ENCODE results near the gene RIPOR2.
"Not testable (repeated sequence)": the region's sequence is repeated elsewhere in the genome, so short reads cannot be mapped to it uniquely, and the experiment has no call there.

Gene RIPOR2

DNA sequence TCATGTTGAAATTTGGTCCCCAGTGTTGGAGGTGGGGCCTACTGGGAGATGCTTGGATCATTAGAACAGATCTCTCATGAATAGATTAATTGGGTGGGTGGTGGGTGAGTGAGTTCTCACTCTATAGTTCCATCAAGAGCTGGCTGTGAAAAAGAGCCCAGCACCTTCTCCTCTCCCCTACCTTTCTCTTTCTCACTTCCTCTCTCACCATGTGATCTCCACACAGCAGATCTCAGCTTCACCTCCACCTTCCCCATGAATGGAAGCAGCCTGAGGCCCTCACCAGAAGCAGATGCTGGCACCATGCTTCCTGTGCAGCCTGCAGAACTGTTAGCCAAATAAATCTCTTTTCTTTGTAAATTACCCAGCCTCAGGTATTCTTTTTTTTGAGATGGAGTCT lies 173.9 kb downstream of the RIPOR2 start:
- Mint-ChIP-seq H3K9me3 (no peaks in the 10 kb centered on the region), H3K4me1 (no peaks in the 10 kb centered on the region), H3K27ac (no peak overlapping the region), H3K36me3 (ENCODE audit: low read depth) (no peaks in the 10 kb centered on the region), H3K27me3 (ENCODE audit: low read depth, poor library complexity) (peaks cover 4% of the 10 kb centered on the region), H3K4me3 (no peak overlapping the region)
- DNase-seq = no peak
- TF ChIP-seq, protein P1, sequence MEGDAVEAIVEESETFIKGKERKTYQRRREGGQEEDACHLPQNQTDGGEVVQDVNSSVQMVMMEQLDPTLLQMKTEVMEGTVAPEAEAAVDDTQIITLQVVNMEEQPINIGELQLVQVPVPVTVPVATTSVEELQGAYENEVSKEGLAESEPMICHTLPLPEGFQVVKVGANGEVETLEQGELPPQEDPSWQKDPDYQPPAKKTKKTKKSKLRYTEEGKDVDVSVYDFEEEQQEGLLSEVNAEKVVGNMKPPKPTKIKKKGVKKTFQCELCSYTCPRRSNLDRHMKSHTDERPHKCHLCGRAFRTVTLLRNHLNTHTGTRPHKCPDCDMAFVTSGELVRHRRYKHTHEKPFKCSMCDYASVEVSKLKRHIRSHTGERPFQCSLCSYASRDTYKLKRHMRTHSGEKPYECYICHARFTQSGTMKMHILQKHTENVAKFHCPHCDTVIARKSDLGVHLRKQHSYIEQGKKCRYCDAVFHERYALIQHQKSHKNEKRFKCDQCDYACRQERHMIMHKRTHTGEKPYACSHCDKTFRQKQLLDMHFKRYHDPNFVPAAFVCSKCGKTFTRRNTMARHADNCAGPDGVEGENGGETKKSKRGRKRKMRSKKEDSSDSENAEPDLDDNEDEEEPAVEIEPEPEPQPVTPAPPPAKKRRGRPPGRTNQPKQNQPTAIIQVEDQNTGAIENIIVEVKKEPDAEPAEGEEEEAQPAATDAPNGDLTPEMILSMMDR (IDR thresholded peaks at IDR 0.05) = no peak

DNA sequence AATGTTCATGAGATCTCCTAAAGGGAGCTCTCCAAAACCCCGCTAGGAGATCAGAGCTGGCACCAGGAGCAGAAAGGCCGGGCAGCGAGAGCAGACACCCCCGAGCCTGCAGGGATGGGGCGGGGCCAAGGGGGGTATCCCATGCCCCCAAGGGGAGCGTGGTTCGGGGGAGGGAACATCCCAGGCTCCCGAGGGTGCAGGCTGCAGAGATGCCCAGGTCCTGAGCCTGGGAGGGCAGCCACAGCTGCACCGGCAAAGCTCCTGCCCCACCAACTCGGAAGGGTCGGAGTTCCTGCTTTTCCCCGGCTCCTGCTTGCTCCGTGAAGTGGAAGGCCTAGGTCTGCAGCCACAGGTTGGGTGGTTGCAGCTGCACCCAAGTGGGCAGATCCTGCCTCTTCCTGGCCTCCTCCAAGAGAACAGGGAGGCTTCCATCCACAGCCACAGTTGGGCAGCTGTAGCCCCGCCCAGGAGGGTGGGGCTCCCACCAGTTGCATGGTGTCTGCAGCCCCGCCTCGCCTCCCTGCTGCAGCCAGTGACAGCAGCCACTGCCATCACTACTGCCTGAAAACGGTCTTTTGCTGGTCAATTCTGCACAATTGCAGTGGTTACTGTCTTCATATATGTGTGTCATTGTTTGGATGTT lies 174.4 kb downstream of the RIPOR2 start:
- no peaks in the 10 kb centered on the region for H3K4me1 Mint-ChIP-seq
- no peaks in the 10 kb centered on the region for H3K36me3 Mint-ChIP-seq (ENCODE audit: low read depth)
- TF ChIP-seq, protein P1 (IDR thresholded peaks at IDR 0.05) = no peak
- H3K9me3 Mint-ChIP-seq = no peaks in the 10 kb centered on the region
- DNase-seq = peak; percentile 15
- peaks cover 4% of the 10 kb centered on the region for H3K27me3 Mint-ChIP-seq (ENCODE audit: low read depth, poor library complexity)
- no peak overlapping the region for H3K4me3 Mint-ChIP-seq
- no peak overlapping the region for H3K27ac Mint-ChIP-seq

DNA sequence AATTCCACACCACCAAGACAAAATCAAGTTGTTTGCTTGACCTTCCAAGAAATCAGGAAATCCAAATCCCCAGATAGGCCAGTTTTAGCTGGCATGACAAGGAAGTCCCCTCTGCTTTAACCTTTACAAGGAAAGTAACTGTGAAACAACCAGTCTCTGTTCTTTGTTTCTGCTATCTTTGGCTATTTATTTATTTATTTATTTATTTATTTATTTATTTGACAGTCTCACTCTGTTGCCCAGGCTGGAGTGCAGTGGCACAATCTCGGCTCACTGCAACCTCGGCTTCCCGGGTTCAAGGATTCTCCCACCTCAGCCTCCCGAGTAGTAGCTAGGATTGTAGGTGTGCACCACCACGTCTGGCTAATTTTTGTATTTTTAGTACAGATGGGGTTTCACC lies 175.6 kb downstream of the RIPOR2 start:
- peaks cover 4% of the 10 kb centered on the region for H3K27me3 Mint-ChIP-seq (ENCODE audit: low read depth, poor library complexity)
- H3K36me3 Mint-ChIP-seq (ENCODE audit: low read depth) = no peaks in the 10 kb centered on the region
- no peak overlapping the region for H3K4me3 Mint-ChIP-seq
- H3K9me3 Mint-ChIP-seq = no peaks in the 10 kb centered on the region
- no peaks in the 10 kb centered on the region for H3K4me1 Mint-ChIP-seq
- TF ChIP-seq, protein P1 (IDR thresholded peaks at IDR 0.05) = no peak
- no peak for DNase-seq
- H3K27ac Mint-ChIP-seq = no peak overlapping the region

DNA sequence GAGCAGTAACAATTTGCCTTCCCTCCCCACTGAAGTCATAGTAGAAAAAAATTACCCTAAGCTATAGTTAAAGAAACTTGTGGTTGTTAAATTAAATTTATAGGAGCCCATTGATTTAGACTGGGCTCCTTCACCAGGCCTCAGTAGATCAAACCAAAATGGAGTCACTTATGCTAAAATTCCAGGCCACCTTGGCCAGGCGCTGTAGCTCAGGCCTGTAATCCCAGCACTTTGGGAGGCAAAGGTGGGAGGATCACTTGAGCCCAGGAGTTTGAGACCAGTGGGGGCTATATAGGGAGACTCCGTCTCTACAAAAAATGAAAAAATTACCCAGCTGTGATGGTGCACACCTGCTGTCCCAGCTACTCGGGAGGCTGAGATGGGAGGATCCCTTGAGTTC lies 176.0 kb downstream of the RIPOR2 start:
- Mint-ChIP-seq H3K9me3 (no peaks in the 10 kb centered on the region), H3K4me1 (no peaks in the 10 kb centered on the region), H3K4me3 (no peak overlapping the region), H3K36me3 (ENCODE audit: low read depth) (no peaks in the 10 kb centered on the region), H3K27me3 (ENCODE audit: low read depth, poor library complexity) (peaks cover 4% of the 10 kb centered on the region), H3K27ac (peak overlapping the region; percentile 41)
- TF ChIP-seq, protein P1 (IDR thresholded peaks at IDR 0.05) = no peak
- no peak for DNase-seq

DNA sequence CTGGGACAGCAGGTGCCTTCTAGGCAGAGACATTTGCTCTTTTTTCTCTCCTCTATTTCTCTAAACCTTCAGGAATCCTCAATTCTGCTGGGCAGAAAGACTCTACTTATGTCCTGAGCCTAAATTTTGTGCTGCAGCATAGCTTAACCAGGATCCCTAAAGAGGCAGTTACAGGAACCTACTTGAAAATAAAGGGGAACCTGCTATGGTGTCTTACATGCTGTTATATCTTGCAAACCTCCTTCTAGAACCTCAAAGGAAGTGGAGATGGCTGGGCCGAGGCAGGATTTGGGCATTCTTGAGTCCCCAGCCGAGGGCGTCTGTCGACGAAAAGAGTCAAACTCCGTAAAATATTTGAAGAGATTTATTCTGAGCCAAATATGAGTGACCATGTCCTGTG lies 178.1 kb downstream of the RIPOR2 start:
- Mint-ChIP-seq H3K27ac (no peak overlapping the region), H3K4me3 (no peak overlapping the region), H3K27me3 (ENCODE audit: low read depth, poor library complexity) (peaks cover 7% of the 10 kb centered on the region), H3K9me3 (peaks cover 11% of the 10 kb centered on the region), H3K4me1 (no peaks in the 10 kb centered on the region), H3K36me3 (ENCODE audit: low read depth) (no peaks in the 10 kb centered on the region)
- TF ChIP-seq, protein P1 (IDR thresholded peaks at IDR 0.05) = no peak
- DNase-seq = no peak

DNA sequence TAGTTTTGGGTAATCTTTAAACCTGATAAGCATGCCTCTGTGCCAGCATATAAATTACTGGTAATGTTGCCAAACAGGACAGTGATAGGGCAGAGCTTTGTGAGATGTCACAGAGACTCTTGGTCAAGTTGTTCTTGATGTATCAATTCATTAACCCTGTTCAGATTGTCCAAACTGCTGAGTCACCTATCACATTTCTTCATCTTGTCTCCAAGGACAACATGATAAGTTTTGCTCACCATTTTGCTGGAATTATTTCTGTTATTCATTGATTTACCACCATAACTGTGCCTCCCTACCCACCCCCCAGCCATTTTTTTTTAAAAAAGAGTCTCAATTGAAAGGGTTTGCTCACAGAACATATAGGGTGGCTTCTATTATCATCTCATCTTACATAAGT lies 180.5 kb downstream of the RIPOR2 start:
- H3K9me3 Mint-ChIP-seq = peaks cover 11% of the 10 kb centered on the region
- TF ChIP-seq, protein P1 (IDR thresholded peaks at IDR 0.05) = no peak
- H3K4me3 Mint-ChIP-seq = no peak overlapping the region
- no peak for DNase-seq
- no peaks in the 10 kb centered on the region for H3K36me3 Mint-ChIP-seq (ENCODE audit: low read depth)
- no peaks in the 10 kb centered on the region for H3K4me1 Mint-ChIP-seq
- H3K27ac Mint-ChIP-seq = no peak overlapping the region
- H3K27me3 Mint-ChIP-seq (ENCODE audit: low read depth, poor library complexity) = peaks cover 9% of the 10 kb centered on the region

DNA sequence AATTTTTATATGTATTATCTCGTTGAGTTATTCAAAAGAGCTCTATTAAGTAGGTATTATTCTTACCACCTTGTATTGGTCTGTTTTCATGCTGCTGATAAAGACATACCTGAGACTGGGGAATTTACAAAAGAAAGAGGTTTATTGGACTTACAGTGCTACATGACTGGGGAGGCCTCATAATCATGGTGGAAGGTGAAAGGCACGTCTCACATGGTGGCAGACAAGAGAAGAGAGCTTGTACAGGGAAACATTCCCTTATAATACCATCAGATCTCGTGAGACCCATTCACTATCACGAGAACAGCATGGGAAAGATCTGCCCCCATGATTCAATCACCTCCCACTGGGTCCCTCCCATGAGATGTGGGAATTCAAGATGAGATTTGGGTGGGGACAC lies 181.4 kb downstream of the RIPOR2 start:
- DNase-seq; H3K36me3 Mint-ChIP-seq (ENCODE audit: low read depth); H3K4me1 Mint-ChIP-seq; H3K27ac Mint-ChIP-seq; H3K4me3 Mint-ChIP-seq; H3K27me3 Mint-ChIP-seq (ENCODE audit: low read depth, poor library complexity): not testable (repeated sequence)
- peaks cover 11% of the 10 kb centered on the region for H3K9me3 Mint-ChIP-seq

Data from nephron progenitor cell (in vitro differentiated cells).